Trophoblast cell (in vitro differentiated cells and primary cell): Measurements from ENCODE around the gene SIDT2.
A peak's percentile ranks its signal among the peaks of the same experiment; 100 is the strongest.

Experiments used
- DNase-seq, 2 donors: peaks; one replicate each; pipeline ENCODE4 v3.0.0-alpha.2; 2016
- H2AFZ ChIP-seq: 2 replicates; pipeline ENCODE4 v1.6.1; 2013; ENCODE audit warnings: low read length, moderate library complexity, mild to moderate bottlenecking; ENCODE audit not compliant: insufficient read depth, poor library complexity
- H2AK5ac ChIP-seq: 2 replicates; pipeline ENCODE4 v1.6.1; 2013; ENCODE audit warnings: mild to moderate bottlenecking, low read length
- H2BK120ac ChIP-seq: 2 replicates; pipeline ENCODE4 v1.6.1; 2013; ENCODE audit warnings: low read length, mild to moderate bottlenecking, moderate library complexity; ENCODE audit not compliant: insufficient read depth, poor library complexity
- H2BK12ac ChIP-seq: 2 replicates; pipeline ENCODE4 v1.6.1; 2013; ENCODE audit warnings: mild to moderate bottlenecking, low read length, moderate library complexity
- H2BK5ac ChIP-seq: 2 replicates; pipeline ENCODE4 v1.6.1; 2013; ENCODE audit warnings: low read length, low read depth, moderate library complexity, mild to moderate bottlenecking; ENCODE audit not compliant: poor library complexity
- H3K14ac ChIP-seq: 2 replicates; pipeline ENCODE4 v1.6.1; 2013; ENCODE audit warnings: mild to moderate bottlenecking, low read length
- H3K18ac ChIP-seq: 2 replicates; pipeline ENCODE4 v1.6.1; 2013; ENCODE audit warnings: mild to moderate bottlenecking, low read length
- H3K23ac ChIP-seq: 2 replicates; pipeline ENCODE4 v1.6.1; 2013; ENCODE audit warnings: low read length
- H3K27ac ChIP-seq: 2 replicates; pipeline ENCODE4 v1.5.1; 2013; ENCODE audit warnings: low read depth, mild to moderate bottlenecking, inconsistent platforms, low read length, moderate library complexity
- H3K27me3 ChIP-seq: 2 replicates; pipeline ENCODE4 v1.6.1; 2013; ENCODE audit warnings: inconsistent platforms, mild to moderate bottlenecking, low read length, moderate library complexity; ENCODE audit not compliant: insufficient read depth
- H3K36me3 ChIP-seq, 2 experiments: 1 replicate in 1 of 2; 2 replicates in 1 of 2; pipeline ENCODE4 v1.6.1; 2013; ENCODE audit warnings: low read length in 2 of 2, mild to moderate bottlenecking in 2 of 2, moderate library complexity in 1 of 2; ENCODE audit not compliant: insufficient read depth in 2 of 2, control insufficient read depth in 1 of 2
- H3K4ac ChIP-seq: 2 replicates; pipeline ENCODE4 v1.6.1; 2013; ENCODE audit warnings: low read depth, mild to moderate bottlenecking, low read length, moderate library complexity
- H3K4me1 ChIP-seq, 2 experiments: 1 replicate in 1 of 2; 2 replicates in 1 of 2; pipeline ENCODE4 v1.6.1; 2013; ENCODE audit warnings: low read length in 2 of 2, mild to moderate bottlenecking in 2 of 2, moderate library complexity in 1 of 2; ENCODE audit not compliant: insufficient read depth in 2 of 2, control insufficient read depth in 1 of 2
- H3K4me2 ChIP-seq: 2 replicates; pipeline ENCODE4 v1.6.1; 2013; ENCODE audit warnings: inconsistent platforms, mild to moderate bottlenecking, low read length, moderate library complexity
- H3K4me3 ChIP-seq: 2 replicates; pipeline ENCODE4 v1.5.1; 2013; ENCODE audit warnings: mild to moderate bottlenecking, low read depth, low read length, inconsistent platforms
- H3K79me1 ChIP-seq: one replicate; pipeline ENCODE4 v1.6.1; 2013; ENCODE audit warnings: low read length
- H3K79me2 ChIP-seq: 2 replicates; pipeline ENCODE4 v1.6.1; 2013; ENCODE audit warnings: low read length, mild to moderate bottlenecking; ENCODE audit not compliant: control insufficient read depth, insufficient read depth, poor library complexity
- H3K9ac ChIP-seq: 2 replicates; pipeline ENCODE4 v1.6.1; 2013; ENCODE audit warnings: mild to moderate bottlenecking, low read length
- H3K9me3 ChIP-seq: 2 replicates; pipeline ENCODE4 v1.6.1; 2013; ENCODE audit warnings: low read depth, mild to moderate bottlenecking, control low read depth, inconsistent platforms, low read length; ENCODE audit not compliant: insufficient read depth
- H4K12ac ChIP-seq: 2 replicates; pipeline ENCODE4 v1.6.1; 2013; ENCODE audit warnings: low read depth, mild to moderate bottlenecking, low read length, moderate library complexity
- H4K8ac ChIP-seq: 2 replicates; pipeline ENCODE4 v1.6.1; 2013; ENCODE audit warnings: low read depth, mild to moderate bottlenecking, low read length, moderate library complexity
- H4K91ac ChIP-seq: one replicate; pipeline ENCODE4 v1.6.1; 2013; ENCODE audit warnings: low read depth, mild to moderate bottlenecking, low read length, moderate library complexity
- WGBS: extraction: QIAGEN DNeasy Blood & Tissue Kit; methylation state at CpG from one replicate; pipeline ENCODE4 v1.1.7; 2013; ENCODE audit warnings: missing lambda C conversion rate; ENCODE audit not compliant: insufficient read length, insufficient coverage; ENCODE audit errors: extremely low coverage; 5-methylcytosine and 5-hydroxymethylcytosine counted together

Gene SIDT2

GRCh38 chr11:117183724-117184349, 5.3 kb downstream of the SIDT2 start:
- H3K79me1 ChIP-seq = peaks cover 4% of the 10 kb centered on the region
- no peak overlapping the region for H2AK5ac ChIP-seq
- H4K12ac ChIP-seq = no peak overlapping the region
- no peak overlapping the region for H3K27ac ChIP-seq
- H3K18ac ChIP-seq = no peak overlapping the region
- no peak overlapping the region for H3K14ac ChIP-seq
- H3K23ac ChIP-seq = no peak overlapping the region
- H3K27me3 ChIP-seq = no peaks in the 10 kb centered on the region
- no peak overlapping the region for H3K9ac ChIP-seq
- H3K4ac ChIP-seq = no peak overlapping the region
- peaks cover 4% of the 10 kb centered on the region for H3K79me2 ChIP-seq
- no peak overlapping the region for H4K8ac ChIP-seq
- peak in 1 of 2 donors; percentile 39 for DNase-seq
- no peak overlapping the region for H2BK12ac ChIP-seq
- no peak overlapping the region for H2BK5ac ChIP-seq
- H3K9me3 ChIP-seq = peaks cover 2% of the 10 kb centered on the region
- peaks cover 9 to 10% of the 10 kb centered on the region in 2 experiments for H3K4me1 ChIP-seq
- no peak overlapping the region for H3K4me2 ChIP-seq
- no peak overlapping the region for H2BK120ac ChIP-seq
- H4K91ac ChIP-seq = no peak overlapping the region
- WGBS = no CpG with 5 or more reads among the region's 11 CpGs
- H3K4me3 ChIP-seq = no peak overlapping the region
- H3K36me3 ChIP-seq = peaks cover 33 to 37% of the 10 kb centered on the region in 2 experiments
- H2AFZ ChIP-seq = no peak overlapping the region

- Histone ChIP-seq H3K18ac (no peak overlapping the region), H3K27me3 (no peaks in the 10 kb centered on the region), H4K8ac (no peak overlapping the region), H2BK120ac (no peak overlapping the region), H3K79me2 (no peaks in the 10 kb centered on the region), H3K4me1 (peaks cover 2% of the 10 kb centered on the region in 2 experiments), H3K9me3 (peaks cover under 1% of the 10 kb centered on the region), H3K4me2 (no peak overlapping the region), H3K9ac (no peak overlapping the region), H3K23ac (no peak overlapping the region), H3K14ac (no peak overlapping the region), H3K27ac (no peak overlapping the region), H3K4ac (no peak overlapping the region), H2BK5ac (no peak overlapping the region), H2BK12ac (no peak overlapping the region), H3K4me3 (no peak overlapping the region), H4K91ac (no peak overlapping the region), H4K12ac (no peak overlapping the region), H2AFZ (no peak overlapping the region), H3K36me3 (peaks cover 53 to 56% of the 10 kb centered on the region in 2 experiments), H3K79me1 (no peaks in the 10 kb centered on the region), H2AK5ac (no peak overlapping the region)
- DNase-seq = no peak
- no CpG with 5 or more reads among the region's 5 CpGs for WGBS
Measured at GRCh38 chr11:117185736-117186430, 7.3 kb downstream of the SIDT2 start.

- peaks cover 53 to 57% of the 10 kb centered on the region in 2 experiments for H3K36me3 ChIP-seq
- H3K23ac ChIP-seq = no peak overlapping the region
- H3K4me2 ChIP-seq = no peak overlapping the region
- no peaks in the 10 kb centered on the region for H3K9me3 ChIP-seq
- no peak overlapping the region for H2BK5ac ChIP-seq
- no peak overlapping the region for H3K9ac ChIP-seq
- H4K12ac ChIP-seq = no peak overlapping the region
- H2AFZ ChIP-seq = no peak overlapping the region
- no peaks in the 10 kb centered on the region for H3K27me3 ChIP-seq
- H3K4me3 ChIP-seq = no peak overlapping the region
- no peaks in the 10 kb centered on the region for H3K79me1 ChIP-seq
- H4K8ac ChIP-seq = no peak overlapping the region
- H2BK12ac ChIP-seq = no peak overlapping the region
- no CpG with 5 or more reads among the region's 4 CpGs for WGBS
- no peak for DNase-seq
- no peak overlapping the region for H3K27ac ChIP-seq
- no peak overlapping the region for H2BK120ac ChIP-seq
- H3K4ac ChIP-seq = no peak overlapping the region
- H2AK5ac ChIP-seq = no peak overlapping the region
- no peak overlapping the region for H4K91ac ChIP-seq
- H3K18ac ChIP-seq = no peak overlapping the region
- H3K79me2 ChIP-seq = no peaks in the 10 kb centered on the region
- no peak overlapping the region for H3K14ac ChIP-seq
- peaks cover 0 to 2% of the 10 kb centered on the region in 2 experiments for H3K4me1 ChIP-seq
Measured at GRCh38 chr11:117186431-117186761, 7.9 kb downstream of the SIDT2 start.

GRCh38 chr11:117187007-117187406, 8.5 kb downstream of the SIDT2 start:
- Histone ChIP-seq H3K4me1 (peaks cover 0 to 2% of the 10 kb centered on the region in 2 experiments), H2AFZ (no peak overlapping the region), H3K9me3 (no peaks in the 10 kb centered on the region), H4K8ac (no peak overlapping the region), H3K79me2 (no peaks in the 10 kb centered on the region), H3K14ac (no peak overlapping the region), H2AK5ac (no peak overlapping the region), H3K36me3 (peaks cover 49 to 59% of the 10 kb centered on the region in 2 experiments), H3K79me1 (no peaks in the 10 kb centered on the region), H2BK12ac (no peak overlapping the region), H3K27me3 (no peaks in the 10 kb centered on the region), H2BK5ac (no peak overlapping the region), H4K12ac (no peak overlapping the region), H2BK120ac (no peak overlapping the region), H3K23ac (no peak overlapping the region), H3K4me2 (no peak overlapping the region), H3K4me3 (no peak overlapping the region), H3K4ac (no peak overlapping the region), H4K91ac (no peak overlapping the region), H3K9ac (no peak overlapping the region), H3K18ac (no peak overlapping the region), H3K27ac (no peak overlapping the region)
- no CpG with 5 or more reads among the region's 6 CpGs for WGBS
- DNase-seq = no peak
